GM10248 (cell line): ENCODE results near the gene RPL36.

Source experiments
- CTCF ChIA-PET: fragments of 300-600 bp; sonication (Branson Sonifier 250); formaldehyde crosslinking; extraction: SDS; loops from one replicate; lab custom pipeline; 2021; ENCODE audit warnings: antibody characterized with exemption; lab: Yijun Ruan, JAX
- POLR2A ChIA-PET: fragments of 350-650 bp; sonication (Branson Sonifier 250); formaldehyde crosslinking; extraction: SDS; loops from one replicate; lab custom pipeline; 2020; ENCODE audit warnings: antibody characterized with exemption; lab: Yijun Ruan, JAX
- DNase-seq: peaks from one replicate; pipeline ENCODE4 v3.0.0; 2012; ENCODE audit errors: extremely low spot score
- TF ChIP-seq, protein P1 (sequence below): IDR thresholded peaks from 2 replicates; pipeline ENCODE4 v1.5.1; 2012; ENCODE audit warnings: mild to moderate bottlenecking, low read depth; ENCODE audit errors: extremely low read depth, missing control alignments, control extremely low read depth

Gene RPL36

DNA sequence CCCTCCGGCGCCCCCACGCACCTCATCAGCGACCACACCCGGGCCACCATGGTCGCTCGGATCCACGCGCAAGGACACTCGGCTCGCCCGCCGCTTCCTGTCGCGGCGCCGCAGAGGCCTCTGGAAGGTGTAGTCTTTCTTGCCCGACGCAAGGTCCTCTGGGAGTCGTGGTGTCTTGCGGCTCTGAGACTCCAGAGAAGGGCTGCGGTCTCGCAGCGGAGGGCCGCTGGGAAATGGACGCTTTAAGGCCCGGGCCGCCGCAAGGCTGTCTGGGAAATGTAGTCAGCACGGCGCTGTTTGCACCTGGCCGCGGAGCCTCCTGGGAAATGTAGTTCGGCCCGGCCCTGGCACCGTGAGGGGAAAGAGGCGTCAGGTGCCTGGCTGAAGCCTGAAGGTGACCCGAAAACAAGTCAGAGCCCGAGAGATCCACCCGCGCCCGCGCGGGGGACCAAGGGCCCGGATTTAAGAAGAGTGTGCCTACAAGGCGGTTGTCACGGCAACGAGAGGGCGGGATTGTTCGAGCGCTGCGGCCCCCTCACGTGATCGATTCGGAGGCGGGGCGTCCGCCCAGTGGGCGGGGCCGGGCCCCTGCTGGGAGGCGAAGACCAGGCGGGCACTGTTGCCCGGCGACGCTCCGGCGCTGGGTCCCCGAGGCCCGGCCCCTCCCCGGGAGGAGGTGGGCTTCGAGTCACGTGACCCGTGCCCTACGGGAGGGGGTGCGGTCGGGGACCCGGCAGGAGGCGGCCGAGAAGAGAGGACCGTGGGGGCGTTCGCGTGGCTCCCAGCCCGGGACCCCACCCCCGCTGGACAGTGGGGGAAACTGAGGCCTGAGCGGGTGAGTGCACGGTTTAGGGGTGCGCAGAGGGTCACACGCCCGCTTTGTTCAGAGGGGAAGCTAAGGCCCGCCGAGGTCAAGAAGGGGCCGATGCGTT lies 9.4 kb upstream of the RPL36 start, which contains the start of the genes HSD11B1L and MICOS13:
Gene HSD11B1L, plus strand, starts transcription at position 591 of the 932 bp plus-strand sequence. CDS start 3,806 bp downstream, outside the sequence.
Gene MICOS13, minus strand, starts transcription at position 80 of the 932 bp plus-strand sequence. Its CDS starts 30 bp downstream, at position 50.
- ChIA-PET POLR2A (no interaction called here), CTCF (no interaction called here)

DNA sequence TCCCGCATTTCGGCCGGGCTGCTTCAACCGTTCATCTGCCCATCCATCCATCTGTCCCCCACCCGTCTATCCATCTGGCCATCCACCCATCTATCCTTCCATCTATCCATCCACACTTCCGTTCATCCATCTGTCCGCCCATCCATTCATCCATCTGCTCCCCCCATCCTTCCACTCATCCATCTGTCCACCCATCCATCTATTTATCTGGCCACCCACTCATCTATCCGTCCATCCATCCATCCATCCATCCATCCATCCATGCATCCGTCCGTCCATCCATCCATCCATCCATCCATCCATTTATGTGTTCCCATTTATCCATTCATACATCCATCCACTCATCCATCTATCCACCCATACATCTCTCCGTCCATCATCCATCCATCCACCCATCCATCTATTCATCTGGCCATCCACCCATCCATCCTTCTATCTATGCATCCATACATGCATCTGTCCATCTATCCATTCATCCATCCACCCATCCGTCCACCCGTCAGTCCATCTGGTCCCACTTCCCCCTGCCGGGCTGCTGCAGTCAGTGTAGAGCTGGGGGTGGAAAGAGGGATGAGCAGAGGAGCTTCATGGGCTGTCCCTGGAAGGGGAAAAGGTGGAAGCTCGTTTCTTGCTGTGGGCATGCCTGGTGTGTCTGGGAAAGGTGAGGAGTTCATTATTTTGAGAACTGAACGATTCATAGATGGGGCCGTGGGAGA lies 8.5 kb upstream of the RPL36 start:
- POLR2A ChIA-PET, result no interaction called here

More for the DNA sequence above, 9.4 kb upstream of the RPL36 start, which contains the start of the genes HSD11B1L and MICOS13:
- TF ChIP-seq, protein P1, sequence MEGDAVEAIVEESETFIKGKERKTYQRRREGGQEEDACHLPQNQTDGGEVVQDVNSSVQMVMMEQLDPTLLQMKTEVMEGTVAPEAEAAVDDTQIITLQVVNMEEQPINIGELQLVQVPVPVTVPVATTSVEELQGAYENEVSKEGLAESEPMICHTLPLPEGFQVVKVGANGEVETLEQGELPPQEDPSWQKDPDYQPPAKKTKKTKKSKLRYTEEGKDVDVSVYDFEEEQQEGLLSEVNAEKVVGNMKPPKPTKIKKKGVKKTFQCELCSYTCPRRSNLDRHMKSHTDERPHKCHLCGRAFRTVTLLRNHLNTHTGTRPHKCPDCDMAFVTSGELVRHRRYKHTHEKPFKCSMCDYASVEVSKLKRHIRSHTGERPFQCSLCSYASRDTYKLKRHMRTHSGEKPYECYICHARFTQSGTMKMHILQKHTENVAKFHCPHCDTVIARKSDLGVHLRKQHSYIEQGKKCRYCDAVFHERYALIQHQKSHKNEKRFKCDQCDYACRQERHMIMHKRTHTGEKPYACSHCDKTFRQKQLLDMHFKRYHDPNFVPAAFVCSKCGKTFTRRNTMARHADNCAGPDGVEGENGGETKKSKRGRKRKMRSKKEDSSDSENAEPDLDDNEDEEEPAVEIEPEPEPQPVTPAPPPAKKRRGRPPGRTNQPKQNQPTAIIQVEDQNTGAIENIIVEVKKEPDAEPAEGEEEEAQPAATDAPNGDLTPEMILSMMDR, result no peak
- DNase-seq, result peak; percentile 96

DNA sequence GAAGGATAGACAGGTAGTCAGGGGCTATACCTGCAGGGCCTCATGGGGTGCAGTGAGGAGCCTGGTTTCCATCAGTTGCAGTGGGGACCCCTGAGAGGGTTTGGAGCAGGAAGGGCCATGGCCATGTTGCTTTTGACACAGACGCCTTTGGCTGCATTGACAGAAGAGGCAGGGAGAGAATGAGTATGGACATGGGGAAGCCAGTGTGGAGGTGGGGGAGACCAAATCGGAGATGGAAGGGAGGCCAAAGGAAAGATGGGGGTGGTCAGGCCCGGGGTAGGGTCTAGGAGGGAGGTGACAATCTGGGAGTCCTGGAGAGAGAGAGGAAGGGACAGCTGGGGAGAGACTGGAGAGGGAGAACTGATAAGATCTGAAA lies 8.0 kb upstream of the RPL36 start:
- POLR2A ChIA-PET, result no interaction called here
- TF ChIP-seq, protein P1, result no peak
- DNase-seq, result no peak
- CTCF ChIA-PET, result interaction anchor here (0.9 kb wide), 1 partner anchor 9 kb away, joined by 3 read pairs; no protein-coding TSS in a partner anchor

More for the DNA sequence above, 8.5 kb upstream of the RPL36 start:
- no peak for DNase-seq
- TF ChIP-seq, protein P1, result no peak
- CTCF ChIA-PET, result no interaction called here

DNA sequence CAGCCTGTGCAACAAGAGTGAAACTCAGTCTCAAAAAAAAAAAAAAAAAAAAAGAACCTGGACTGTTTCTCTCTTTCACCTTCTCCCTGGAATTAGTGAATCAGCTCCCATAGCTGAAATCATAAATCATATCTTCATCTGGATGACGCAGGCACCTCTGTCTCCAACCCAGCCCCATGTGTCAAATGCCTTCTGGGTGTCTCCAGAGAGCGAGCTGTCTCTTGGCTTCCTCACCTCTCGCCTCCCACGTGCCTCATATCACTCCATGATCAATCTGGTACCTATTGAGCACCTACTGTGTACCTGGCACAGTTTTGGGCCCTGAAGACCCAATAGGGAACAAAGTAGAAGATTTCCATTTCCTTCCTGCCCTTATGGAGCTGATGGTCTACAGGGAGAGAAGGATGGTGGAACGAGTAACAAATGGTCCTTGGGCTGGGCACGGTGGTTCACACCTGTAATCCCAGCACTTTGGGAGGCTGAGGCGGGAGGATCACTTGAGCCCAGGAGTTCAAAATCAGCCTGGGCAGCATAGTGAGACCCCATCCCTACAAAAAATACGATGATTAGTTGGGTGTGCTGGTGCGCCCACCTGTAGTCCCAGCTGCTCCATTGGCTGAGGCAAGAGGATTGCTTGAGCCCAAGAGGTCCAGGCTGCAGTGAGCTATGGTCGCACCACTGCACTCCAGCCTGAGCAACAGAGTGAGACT lies 6.8 kb upstream of the RPL36 start:
- DNase-seq, result no peak
- TF ChIP-seq, protein P1, result no peak
- ChIA-PET CTCF (interaction anchor here (0.9 kb wide), 1 partner anchor 8 kb away, joined by 3 read pairs; no protein-coding TSS in a partner anchor), POLR2A (interaction anchor here (0.7 kb wide), 2 partner anchors 27 to 1227 kb away, joined by 3 read pairs; no protein-coding TSS in a partner anchor)

DNA sequence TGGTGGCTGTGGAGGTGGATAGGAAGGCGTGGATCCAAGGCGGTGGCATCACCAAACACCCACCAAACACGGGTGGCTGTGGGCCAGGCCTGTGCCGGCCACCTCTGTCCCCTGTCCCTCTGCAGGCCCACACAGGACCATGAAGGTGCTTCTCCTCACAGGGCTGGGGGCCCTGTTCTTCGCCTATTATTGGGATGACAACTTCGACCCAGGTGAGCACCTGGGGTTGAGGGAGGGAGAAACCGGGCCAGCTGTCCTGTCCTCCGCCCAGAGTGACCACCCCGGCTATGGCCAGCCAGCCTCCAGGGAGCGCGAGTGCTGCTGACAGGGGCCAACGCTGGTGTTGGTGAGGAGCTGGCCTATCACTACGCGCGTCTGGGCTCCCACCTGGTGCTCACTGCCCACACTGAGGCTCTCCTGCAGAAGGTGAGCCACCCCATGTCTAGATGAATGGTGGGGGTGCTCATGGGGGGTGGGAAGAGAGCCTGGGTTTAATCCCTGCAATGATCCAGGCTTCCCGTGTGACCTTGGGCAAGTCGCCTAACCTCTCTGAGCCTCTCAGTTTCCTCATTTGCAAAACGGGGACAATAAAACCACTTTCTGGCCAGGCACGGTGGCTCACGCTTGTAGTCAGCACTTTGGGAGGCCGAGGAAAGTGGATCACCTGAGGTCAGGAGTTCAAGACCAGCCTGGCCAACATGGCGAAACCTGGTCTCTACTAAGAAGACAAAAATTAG lies 5.2 kb upstream of the RPL36 start:
- CTCF ChIA-PET, result no interaction called here
- POLR2A ChIA-PET, result no interaction called here
- TF ChIP-seq, protein P1, result no peak
- no peak for DNase-seq
